ENCODE measurements around the gene SCP2. TPM values are rescaled to one million over a fixed set of nuclear protein-coding genes. Genes with fewer than 3 reads are reported as not detected.

SCP2 gene
- total RNA-seq, 1 experiment from 2014 or later = 73.2 TPM

DNA sequence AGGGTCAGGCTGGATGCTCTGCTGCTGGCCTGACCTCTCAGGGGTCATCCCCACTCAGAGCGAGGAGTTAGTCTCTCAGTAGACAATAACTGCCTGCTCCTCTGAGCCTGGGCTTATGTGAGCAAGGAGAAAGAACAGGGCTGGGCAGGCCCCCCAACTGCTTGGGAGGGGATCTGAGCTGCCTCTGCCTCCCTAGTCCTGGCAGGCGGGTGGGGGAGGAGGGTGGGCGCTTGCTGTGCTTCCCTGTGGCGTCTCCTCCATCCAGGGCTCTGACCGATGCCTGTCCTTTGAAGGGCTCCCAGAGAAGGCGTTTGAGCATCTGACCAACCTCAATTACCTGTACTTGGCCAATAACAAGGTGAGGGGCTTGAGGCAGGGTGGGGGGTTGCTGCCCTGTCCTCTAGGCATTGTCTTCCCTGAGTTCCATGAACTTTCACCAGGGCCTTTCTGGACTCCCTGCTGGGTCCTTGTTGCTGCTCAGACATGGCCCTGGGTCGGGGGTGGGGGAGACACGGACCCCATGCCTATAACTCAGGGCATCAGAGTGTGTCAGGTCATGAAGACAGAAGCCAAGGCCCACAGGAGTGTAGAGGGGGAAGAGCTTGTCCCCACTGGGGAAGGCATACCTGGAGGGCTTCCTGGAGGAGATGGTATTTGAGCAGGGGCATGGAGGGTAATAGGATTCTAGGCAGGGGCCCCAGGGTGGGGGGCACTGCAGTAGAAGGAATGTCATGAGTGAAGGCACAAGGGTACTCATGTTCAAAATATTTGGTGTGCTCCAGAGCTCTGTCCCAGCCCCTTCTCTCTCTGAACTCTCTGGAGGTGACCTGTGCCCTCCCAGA, 147.5 kb downstream of the SCP2 start:
- H3K36me3 ChIP-seq (ENCODE audit: insufficient read depth, low read length, poor library complexity, severe bottlenecking) = no peaks in the 10 kb centered on the region
- H3K27ac ChIP-seq (ENCODE audit: low read depth, low read length, poor library complexity, severe bottlenecking) = no peak overlapping the region
- DNase-seq (ENCODE audit: low spot score) = no peak
- no peak overlapping the region for H3K4me3 ChIP-seq (ENCODE audit: low read depth, low read length, poor library complexity, severe bottlenecking)
- ChIA-PET POLR2A (ENCODE audit: low non-redundant PET) (no interaction called here), CTCF (no interaction called here)
- no peaks in the 10 kb centered on the region for H3K27me3 ChIP-seq (replicated peaks; ENCODE audit: insufficient read depth, low read depth, low read length, poor library complexity)
- TF ChIP-seq EZH2 (IDR thresholded peaks at IDR 0.05; ENCODE audit: borderline replicate concordance, low read depth, low read length, poor library complexity, severe bottlenecking) = no peak
- TF ChIP-seq, protein P1, sequence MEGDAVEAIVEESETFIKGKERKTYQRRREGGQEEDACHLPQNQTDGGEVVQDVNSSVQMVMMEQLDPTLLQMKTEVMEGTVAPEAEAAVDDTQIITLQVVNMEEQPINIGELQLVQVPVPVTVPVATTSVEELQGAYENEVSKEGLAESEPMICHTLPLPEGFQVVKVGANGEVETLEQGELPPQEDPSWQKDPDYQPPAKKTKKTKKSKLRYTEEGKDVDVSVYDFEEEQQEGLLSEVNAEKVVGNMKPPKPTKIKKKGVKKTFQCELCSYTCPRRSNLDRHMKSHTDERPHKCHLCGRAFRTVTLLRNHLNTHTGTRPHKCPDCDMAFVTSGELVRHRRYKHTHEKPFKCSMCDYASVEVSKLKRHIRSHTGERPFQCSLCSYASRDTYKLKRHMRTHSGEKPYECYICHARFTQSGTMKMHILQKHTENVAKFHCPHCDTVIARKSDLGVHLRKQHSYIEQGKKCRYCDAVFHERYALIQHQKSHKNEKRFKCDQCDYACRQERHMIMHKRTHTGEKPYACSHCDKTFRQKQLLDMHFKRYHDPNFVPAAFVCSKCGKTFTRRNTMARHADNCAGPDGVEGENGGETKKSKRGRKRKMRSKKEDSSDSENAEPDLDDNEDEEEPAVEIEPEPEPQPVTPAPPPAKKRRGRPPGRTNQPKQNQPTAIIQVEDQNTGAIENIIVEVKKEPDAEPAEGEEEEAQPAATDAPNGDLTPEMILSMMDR (conservative IDR thresholded peaks at IDR 0.05; ENCODE audit: low read depth, low read length) = no peak
- H3K9me3 ChIP-seq (ENCODE audit: low read depth, low read length, poor library complexity, severe bottlenecking) = no peaks in the 10 kb centered on the region
- BruUV-seq (replicated peaks) = no TSS peak
- intact Hi-C loops (cut with micrococcal nuclease; ENCODE audit: unreplicated experiment) = no loop called here
- no peaks in the 10 kb centered on the region for H3K4me1 ChIP-seq (ENCODE audit: insufficient read depth, low read length, poor library complexity, severe bottlenecking)

DNA sequence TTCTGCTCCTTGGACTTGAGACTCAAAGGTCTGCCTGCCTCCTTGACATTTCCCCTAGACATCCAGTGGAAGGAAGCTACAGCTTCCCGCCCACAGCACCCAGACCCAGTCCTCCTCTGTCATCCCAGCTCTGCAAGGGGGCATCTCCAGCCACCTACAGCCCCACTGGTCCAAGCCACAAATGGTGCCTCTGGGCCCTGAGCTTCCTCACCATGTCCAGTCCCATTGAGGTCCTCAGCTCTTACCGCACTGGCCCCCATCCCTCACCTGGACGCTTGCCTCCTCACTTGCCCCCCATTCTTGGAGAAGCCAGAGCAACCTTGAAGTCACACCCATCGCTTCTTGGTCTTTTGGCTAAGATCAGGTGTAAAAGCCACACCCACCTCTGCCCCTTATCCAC, 148.1 kb downstream of the SCP2 start:
- no peak for DNase-seq (ENCODE audit: low spot score)
- H3K36me3 ChIP-seq (ENCODE audit: insufficient read depth, low read length, poor library complexity, severe bottlenecking) = no peaks in the 10 kb centered on the region
- no TSS peak for BruUV-seq (replicated peaks)
- ChIA-PET CTCF (no interaction called here), POLR2A (ENCODE audit: low non-redundant PET) (no interaction called here)
- H3K27ac ChIP-seq (ENCODE audit: low read depth, low read length, poor library complexity, severe bottlenecking) = no peak overlapping the region
- TF ChIP-seq, protein P1 (conservative IDR thresholded peaks at IDR 0.05; ENCODE audit: low read depth, low read length) = no peak
- TF ChIP-seq EZH2 (IDR thresholded peaks at IDR 0.05; ENCODE audit: borderline replicate concordance, low read depth, low read length, poor library complexity, severe bottlenecking) = no peak
- H3K4me1 ChIP-seq (ENCODE audit: insufficient read depth, low read length, poor library complexity, severe bottlenecking) = no peaks in the 10 kb centered on the region
- no peaks in the 10 kb centered on the region for H3K27me3 ChIP-seq (replicated peaks; ENCODE audit: insufficient read depth, low read depth, low read length, poor library complexity)
- no peak overlapping the region for H3K4me3 ChIP-seq (ENCODE audit: low read depth, low read length, poor library complexity, severe bottlenecking)
- H3K9me3 ChIP-seq (ENCODE audit: low read depth, low read length, poor library complexity, severe bottlenecking) = no peaks in the 10 kb centered on the region
- intact Hi-C loops (cut with micrococcal nuclease; ENCODE audit: unreplicated experiment) = no loop called here

DNA sequence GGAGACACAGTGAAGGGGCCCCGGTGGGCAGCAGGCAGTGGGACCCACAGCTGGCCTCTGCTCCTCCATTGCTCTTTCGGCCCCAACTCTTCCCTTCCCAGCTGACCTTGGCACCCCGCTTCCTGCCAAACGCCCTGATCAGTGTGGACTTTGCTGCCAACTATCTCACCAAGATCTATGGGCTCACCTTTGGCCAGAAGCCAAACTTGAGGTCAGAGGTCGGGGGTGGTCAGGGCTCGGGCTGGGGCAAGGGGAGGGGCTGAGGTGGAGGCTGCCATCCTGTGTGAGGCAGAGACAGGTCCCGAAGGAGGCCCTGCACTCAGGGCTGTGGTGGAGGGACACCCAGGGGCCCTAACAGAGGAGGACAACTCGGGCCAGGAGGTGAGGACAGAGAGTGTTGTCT, 148.7 kb downstream of the SCP2 start:
- no peak overlapping the region for H3K4me3 ChIP-seq (ENCODE audit: low read depth, low read length, poor library complexity, severe bottlenecking)
- DNase-seq (ENCODE audit: low spot score) = no peak
- intact Hi-C loops (cut with micrococcal nuclease; ENCODE audit: unreplicated experiment) = no loop called here
- CTCF ChIA-PET = no interaction called here
- POLR2A ChIA-PET (ENCODE audit: low non-redundant PET) = no interaction called here
- H3K9me3 ChIP-seq (ENCODE audit: low read depth, low read length, poor library complexity, severe bottlenecking) = no peaks in the 10 kb centered on the region
- TF ChIP-seq EZH2 (IDR thresholded peaks at IDR 0.05; ENCODE audit: borderline replicate concordance, low read depth, low read length, poor library complexity, severe bottlenecking) = no peak
- TF ChIP-seq, protein P1 (conservative IDR thresholded peaks at IDR 0.05; ENCODE audit: low read depth, low read length) = no peak
- H3K4me1 ChIP-seq (ENCODE audit: insufficient read depth, low read length, poor library complexity, severe bottlenecking) = no peaks in the 10 kb centered on the region
- no peaks in the 10 kb centered on the region for H3K27me3 ChIP-seq (replicated peaks; ENCODE audit: insufficient read depth, low read depth, low read length, poor library complexity)
- H3K27ac ChIP-seq (ENCODE audit: low read depth, low read length, poor library complexity, severe bottlenecking) = no peak overlapping the region
- H3K36me3 ChIP-seq (ENCODE audit: insufficient read depth, low read length, poor library complexity, severe bottlenecking) = no peaks in the 10 kb centered on the region
- BruUV-seq (replicated peaks) = no TSS peak

Measured in A673 (cell line).